GM21515 (cell line): Measurements from ENCODE around the gene KLF6.

Experiments
- ATAC-seq: cut with Tn5 transposase; IDR thresholded peaks from one replicate; pipeline ENCODE4 v1.9.1; 2021; ENCODE audit not compliant: unreplicated experiment

The KLF6 gene

GRCh38 chr10:3775696-3776551, 9.1 kb downstream of the KLF6 start:
- no peak for ATAC-seq

DNA sequence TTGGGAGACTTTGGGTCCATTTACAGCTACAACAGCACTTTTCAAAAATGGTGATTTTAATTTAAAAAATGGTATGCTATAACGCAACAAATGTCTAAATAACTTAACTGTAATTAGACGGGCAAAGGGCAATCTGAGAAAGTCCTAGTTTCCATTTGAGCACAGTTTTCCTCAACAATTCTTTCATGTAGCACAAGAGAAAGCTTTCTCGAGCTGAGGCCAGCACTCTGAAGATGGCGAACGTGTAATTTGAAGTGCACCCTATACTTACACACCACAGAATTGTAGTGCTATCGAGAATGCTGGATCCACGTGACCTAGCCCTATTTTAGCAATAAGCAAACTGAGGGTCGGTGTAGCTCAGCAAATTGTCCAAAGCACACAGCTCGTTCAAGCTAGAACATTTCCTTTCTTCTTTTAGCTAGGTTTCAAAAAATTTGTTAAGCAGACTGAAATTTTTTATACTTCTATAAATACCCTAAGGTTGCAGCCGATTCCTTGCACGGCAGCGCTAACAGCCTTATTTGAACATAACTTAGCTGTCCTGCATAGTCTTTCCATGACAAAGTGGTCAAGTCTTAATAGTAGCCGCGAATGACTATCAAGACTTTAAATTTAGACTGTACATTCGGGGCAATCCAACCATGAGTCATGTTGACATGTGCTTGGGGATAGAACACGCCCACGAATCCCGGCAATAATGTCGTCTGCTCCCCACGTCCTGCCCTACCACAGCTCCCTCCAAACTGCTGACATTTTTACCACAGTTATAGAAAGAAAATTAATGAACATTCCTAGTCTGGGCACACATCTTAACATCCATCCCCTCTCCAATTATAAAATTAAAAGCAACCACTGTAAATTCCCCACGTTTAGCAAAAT, 10.0 kb downstream of the KLF6 start:
- no peak for ATAC-seq

- no peak for ATAC-seq
Observed at GRCh38 chr10:3774018-3774813, 10.8 kb downstream of the KLF6 start.

DNA sequence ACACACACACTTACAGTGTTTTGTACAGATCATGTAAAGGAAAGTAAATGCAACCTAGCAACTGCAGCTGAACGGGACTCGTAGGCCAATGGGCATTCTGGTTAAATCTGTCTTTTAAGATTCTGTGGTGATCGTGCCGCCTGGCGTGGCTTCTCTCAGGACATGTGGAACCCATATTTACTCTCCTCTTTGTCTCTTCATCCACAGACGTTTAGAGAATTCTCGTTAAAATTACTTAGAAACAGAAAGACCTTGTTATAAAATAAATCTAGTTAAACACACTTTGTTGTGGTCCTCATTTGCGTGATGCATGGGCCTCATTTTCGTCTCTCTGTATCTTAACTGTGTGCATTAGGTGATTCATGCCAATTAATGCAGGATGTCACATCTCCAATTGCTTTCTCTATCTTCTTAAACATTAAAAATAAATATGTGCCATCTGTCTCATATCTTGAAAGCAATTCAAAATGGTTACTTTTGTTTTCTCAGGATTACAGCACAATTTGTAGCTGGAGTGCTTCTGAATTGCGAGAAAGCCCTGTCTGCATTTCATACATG, 11.5 kb downstream of the KLF6 start:
- no peak for ATAC-seq

DNA sequence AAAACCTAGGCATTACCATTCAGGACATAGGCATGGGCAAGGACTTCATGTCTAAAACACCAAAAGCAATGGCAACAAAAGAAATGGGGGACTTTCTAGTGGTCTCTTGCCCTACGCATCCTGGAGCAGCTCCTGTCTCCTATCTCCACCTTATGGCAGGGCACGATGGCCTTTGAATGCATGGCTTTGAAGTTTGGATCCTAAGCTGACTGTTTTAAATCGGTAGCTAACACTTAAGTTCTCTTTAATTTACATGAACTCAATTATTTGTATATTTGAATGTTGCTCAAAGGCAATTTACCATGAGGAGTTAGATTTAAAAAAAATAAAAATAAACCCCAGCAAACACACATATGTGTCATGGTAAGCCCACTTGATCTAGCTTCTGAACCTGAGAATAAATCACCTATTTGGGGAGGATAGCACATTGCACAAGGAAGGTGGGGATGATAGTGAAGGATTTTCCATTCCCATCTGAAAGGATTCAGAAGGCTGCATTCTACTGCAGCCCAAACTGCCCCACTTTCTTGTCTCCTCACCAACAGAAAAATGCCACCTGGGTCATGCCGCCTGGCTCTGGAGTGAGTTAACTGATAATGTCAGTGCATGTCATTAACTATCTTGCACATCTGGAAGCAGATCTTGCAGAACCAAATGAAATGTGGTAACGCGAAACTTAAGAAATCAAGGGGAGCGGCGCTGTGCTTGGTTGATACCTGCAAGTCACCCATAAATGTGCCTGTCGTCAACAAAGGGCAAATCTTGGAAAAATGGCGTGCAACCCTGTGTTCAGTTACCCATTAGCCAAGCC, 12.4 kb downstream of the KLF6 start:
- no peak for ATAC-seq

GRCh38 chr10:3770611-3771110, 14.3 kb downstream of the KLF6 start:
- no peak for ATAC-seq

DNA sequence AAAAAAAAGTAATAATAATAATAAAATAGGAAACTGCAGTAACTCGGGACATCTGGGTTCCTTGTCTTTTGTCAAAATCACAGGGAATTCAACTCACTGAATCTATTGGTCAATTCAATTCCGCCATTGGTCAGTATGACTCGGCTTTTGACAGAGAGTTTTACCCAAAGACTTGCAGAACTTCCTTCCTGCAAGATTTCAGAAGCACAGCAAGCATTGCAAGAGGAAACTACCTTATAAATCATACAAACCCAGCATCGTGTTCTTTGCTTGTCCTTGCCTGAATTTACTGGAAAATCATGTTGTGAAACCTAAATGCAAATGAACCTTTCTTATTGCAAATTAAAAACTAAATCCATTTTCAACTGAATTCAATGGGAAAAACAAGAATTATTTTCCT, 15.5 kb downstream of the KLF6 start:
- no peak for ATAC-seq

DNA sequence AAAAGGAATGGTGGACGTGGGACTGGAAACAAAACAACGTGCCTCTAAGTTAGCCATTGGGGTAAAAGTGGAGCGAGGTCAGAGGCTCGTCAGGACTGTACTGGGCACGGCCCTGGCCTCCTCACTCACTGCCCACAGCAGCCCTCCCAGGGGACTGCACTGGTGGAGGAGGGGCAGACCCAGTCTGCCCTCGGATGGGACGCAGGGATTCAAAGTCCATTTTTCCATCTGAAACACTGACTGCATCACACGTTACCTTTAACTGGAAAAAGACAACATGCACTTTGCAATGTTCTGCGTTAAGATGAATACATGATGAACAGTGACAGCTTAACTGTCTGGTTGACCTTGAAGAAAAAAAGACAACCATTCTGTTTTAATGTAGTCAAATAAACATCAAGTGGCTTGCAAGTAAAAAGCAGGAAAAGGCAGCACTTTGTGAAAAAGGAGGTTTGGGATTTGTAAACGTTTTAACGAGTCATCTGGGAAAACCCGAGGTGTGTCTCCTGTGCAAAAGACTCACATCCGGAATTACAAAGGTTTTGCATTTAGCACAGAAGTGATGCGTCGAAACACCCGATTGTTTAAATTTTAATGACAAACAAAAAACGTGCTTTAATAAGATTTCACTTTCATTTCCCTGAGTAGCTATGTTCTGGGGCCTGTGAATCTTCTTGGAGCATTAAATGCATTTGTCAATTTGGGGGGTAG, 18.8 kb downstream of the KLF6 start:
- no peak for ATAC-seq

DNA sequence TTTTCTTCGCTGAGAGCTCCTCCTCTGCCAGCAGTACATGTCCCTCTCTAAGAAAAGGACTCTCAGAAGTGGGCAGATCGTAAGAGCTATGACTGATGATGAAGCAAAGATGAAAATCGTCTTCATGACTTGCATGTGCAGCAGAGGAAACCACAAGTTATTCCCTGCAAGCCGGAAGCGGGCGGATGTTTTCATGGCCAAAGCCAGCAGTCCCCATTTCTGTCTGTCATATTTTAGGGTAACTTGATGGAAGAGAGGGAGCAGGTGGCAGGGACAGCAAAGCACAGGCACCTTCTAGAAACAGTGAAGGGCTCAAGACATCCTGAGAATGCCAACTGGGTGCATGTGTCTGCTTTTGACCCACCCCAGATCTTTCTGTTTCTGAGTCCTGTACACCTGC, 19.9 kb downstream of the KLF6 start:
- ATAC-seq, result no peak

DNA sequence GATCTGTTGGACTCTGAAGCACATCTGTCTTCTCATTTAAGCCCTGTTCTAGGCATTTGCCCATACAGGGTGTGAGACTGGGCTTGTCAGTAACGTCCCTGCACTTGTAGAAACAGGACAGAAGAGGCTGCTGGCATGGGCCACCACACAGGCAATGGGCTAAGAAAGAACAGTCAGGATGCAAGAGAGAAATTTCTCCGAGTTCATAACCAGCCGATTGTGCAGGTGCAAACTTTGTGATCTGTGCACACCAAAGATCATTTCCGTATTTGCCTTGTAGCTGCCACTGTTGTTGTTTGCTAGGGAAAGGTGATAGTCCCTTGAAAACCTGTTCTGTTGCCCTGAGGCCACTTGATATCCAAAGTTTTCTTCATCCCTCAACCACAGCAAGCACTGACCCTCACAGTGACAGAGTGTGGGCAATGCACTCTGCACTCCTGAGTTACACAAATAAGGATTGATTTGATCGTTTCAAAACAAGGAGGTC, 20.3 kb downstream of the KLF6 start:
- ATAC-seq, result no peak

GRCh38 chr10:3763852-3764625, 21.0 kb downstream of the KLF6 start:
- ATAC-seq, result no peak

DNA sequence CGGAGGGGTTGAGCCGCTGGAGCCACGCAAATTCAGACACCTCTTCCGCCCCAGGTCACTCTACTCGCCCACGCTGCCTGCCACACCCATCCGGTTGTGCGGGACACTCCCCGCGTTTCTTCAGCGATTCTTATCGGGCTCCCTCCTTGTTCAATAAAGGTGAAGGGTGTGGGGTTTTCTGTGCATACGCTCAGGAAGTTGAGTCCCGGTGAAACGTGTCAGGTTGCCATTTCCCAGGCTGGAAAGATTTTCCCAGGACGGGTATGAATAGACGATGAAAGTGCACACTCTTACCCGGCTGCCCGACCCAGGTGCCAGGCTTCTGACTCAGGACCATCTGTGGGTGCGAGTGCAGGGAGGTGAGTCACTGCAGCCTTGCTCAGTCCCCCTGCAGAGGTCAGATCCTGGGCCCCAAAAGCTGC, 22.0 kb downstream of the KLF6 start:
- ATAC-seq, result no peak

DNA sequence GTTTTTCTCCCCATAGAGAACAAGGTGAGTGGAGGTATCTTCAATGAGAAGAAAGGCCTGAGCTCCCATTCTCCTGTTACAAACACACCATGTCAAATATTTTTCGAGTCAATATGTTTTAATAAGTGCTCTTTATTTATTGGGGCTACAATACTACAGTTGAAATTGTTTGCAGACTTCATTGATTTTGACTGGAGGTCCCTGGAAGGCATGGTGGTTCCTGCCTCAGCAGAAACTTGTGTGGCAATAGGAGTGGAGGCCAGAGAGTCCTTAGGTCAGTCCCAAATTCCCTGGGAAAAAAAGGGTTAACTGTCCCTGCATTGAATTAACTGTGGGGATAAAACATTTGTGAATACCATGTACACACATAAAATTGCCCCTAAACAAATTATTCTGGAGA, 22.7 kb downstream of the KLF6 start:
- ATAC-seq, result no peak

DNA sequence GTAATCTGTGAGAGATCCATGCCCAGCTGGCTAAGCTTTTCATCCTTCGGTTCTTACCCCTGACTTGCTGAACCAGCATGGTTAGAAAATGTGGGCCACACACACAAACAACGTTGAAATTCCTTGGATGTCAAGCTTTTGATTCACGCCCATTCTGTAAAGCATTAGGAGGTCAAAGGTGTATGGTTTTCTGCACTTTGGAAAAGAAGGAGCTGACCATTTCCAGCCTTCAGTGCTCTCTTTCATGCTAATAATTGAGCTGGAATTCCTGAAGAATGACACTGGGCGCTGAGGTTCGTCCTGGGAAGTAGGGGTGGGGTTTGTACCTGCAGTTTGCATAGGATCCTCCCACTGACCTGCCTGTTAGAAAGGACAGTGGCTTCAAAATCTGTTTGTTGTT, 23.1 kb downstream of the KLF6 start:
- ATAC-seq, result no peak

- peak; percentile 54 for ATAC-seq
Observed at GRCh38 chr10:3761021-3761686, 23.9 kb downstream of the KLF6 start.

- no peak for ATAC-seq
Observed at GRCh38 chr10:3760083-3760482, 24.9 kb downstream of the KLF6 start.

DNA sequence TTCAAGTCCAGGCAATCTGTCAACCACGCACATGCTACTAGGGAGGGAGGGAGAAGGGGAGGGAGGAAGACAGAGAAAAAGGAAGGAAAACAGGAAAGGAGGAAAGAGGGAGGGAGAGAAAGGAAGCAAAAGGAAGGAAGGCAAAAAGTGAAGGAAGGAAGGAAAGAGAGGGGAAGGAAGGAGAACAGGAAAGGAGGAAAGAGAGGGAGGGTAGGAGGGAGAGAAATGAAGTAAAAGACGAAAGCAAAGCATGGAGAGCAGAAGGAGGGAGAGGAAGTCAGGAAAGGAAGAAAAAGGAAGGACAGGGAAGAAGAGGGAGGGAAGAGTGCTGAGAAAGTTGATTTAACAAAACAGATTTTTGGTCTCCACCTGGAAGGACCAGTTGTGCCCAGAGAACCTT, 25.6 kb downstream of the KLF6 start:
- no peak for ATAC-seq

DNA sequence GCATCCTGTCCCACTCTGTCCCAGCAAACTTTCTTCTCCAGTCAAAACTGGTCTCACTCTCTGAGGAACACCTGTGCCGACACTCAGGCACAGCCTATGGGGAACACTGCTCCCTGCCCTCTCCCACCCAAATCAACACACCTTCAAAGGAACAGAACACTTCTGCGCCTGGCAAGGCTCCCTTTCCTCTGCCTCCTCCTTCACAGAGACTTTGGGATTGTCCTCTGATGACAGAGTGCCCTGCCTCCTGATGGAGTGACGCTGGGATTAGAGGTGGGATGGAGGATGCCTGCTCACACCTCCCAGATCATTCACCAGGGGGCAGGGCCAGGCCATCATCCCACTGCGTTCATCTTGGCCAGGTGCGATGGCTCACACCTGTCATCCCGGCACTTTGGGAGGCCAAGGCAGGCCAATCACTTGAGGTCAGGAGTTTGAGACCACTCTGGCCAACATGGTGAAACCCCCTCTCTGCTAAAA, 26.5 kb downstream of the KLF6 start:
- no peak for ATAC-seq
